ENCODE measurements around the gene PRUNE1. TPM values are rescaled to one million over a fixed set of nuclear protein-coding genes. Genes with fewer than 3 reads are reported as not detected.

PRUNE1 gene
- total and polyA plus RNA-seq, 2 of the 4 experiments (the other 2 are of a cell fraction): 7.9 to 9.4 TPM

- TF ChIP-seq MAFK (IDR thresholded peaks at IDR 0.05; ENCODE audit: low read depth, low read length): 0 out of 2 replicates have a peak, but pooled peaks have one; percentile 19
These were observed 9.1 kb upstream of the PRUNE1 start (continued) for GRCh38 chr1:150999051-150999674.

- DNase-seq (no peak), ATAC-seq (ENCODE audit: low read depth) (no peak)
- Histone ChIP-seq H3K27ac (ENCODE audit: insufficient read depth, low read length) (no peak overlapping the region), H3K4me1 (ENCODE audit: control insufficient read depth, insufficient read depth, low read length) (peaks cover 6% of the 10 kb centered on the region), H3K18ac (ENCODE audit: low read depth, low read length) (peak overlapping the region; percentile 5; the same call in 1 of the 2 replicates), H2BK120ac (ENCODE audit: low read depth, low read length) (peak overlapping the region; percentile 56; the same call in 1 of the 2 replicates), H4K8ac (ENCODE audit: low read depth in 2 of 2, low read length in 2 of 2) (0 out of 4 replicates have a peak overlapping the region, but pooled peaks of 1 of the 2 experiments have one; percentile 30), H4K91ac (ENCODE audit: insufficient read depth, low read depth, low read length) (no peak overlapping the region), H3K23ac (ENCODE audit: low read depth, low read length) (peak overlapping the region; percentile 7; the same call in 1 of the 2 replicates), H3K9me1 (ENCODE audit: insufficient read depth, low read length) (peaks cover 8% of the 10 kb centered on the region; the same call in 1 of the 2 replicates), H3K9ac (ENCODE audit: low read depth, low read length) (no peak overlapping the region), H3K4me2 (ENCODE audit: low read depth, low read length) (no peak overlapping the region), H3K14ac (replicated peaks; ENCODE audit: low read depth, low read length) (no peak overlapping the region), H4K20me1 (ENCODE audit: insufficient read depth, low read length) (no peaks in the 10 kb centered on the region), H2AFZ (replicated peaks; ENCODE audit: low read length, poor library complexity) (no peak overlapping the region), H3K27me3 (ENCODE audit: control insufficient read depth, insufficient read depth, low read length) (no peaks in the 10 kb centered on the region), H2BK15ac (ENCODE audit: low read depth, low read length) (peak overlapping the region; percentile 40; the same call in 1 of the 3 replicates), H2BK5ac (ENCODE audit: low read depth, low read length, poor library complexity, severe bottlenecking) (no peak overlapping the region), H2AK5ac (ENCODE audit: low read depth, low read length) (peak overlapping the region; percentile 77; the same call in 1 of the 2 replicates), H3K36me3 (ENCODE audit: control insufficient read depth, insufficient read depth, low read length) (peaks cover 34% of the 10 kb centered on the region), H3K4ac (ENCODE audit: low read depth, low read length) (peak overlapping the region; percentile 29; the same call in 1 of the 2 replicates), H3K4me3 (ENCODE audit: insufficient read depth, low read depth, low read length) (no peak overlapping the region), H3K9me3 (ENCODE audit: control insufficient read depth, insufficient read depth, low read length) (no peaks in the 10 kb centered on the region), H2AK9ac (replicated peaks; ENCODE audit: low read depth, low read length, poor library complexity) (no peak overlapping the region), H3K79me1 (ENCODE audit: low read depth in 1 of 2, low read length in 2 of 2) (no peaks in the 10 kb centered on the region; a peak in 1 of 4 replicates), H4K5ac (ENCODE audit: low read depth, low read length) (no peak overlapping the region), H3K56ac (ENCODE audit: extremely low read depth, insufficient read depth, low read length) (no peak overlapping the region), H2BK20ac (ENCODE audit: low read depth, low read length) (no peak overlapping the region)
- no TSS peak for BruUV-seq (replicated peaks)
- CTCF ChIA-PET: no interaction called here
- no peak for TF ChIP-seq SMC3 (IDR thresholded peaks at IDR 0.05; ENCODE audit: low read depth, low read length)
- TF ChIP-seq MXI1 (IDR thresholded peaks at IDR 0.05; ENCODE audit: borderline replicate concordance, low read depth, low read length): no peak
- TF ChIP-seq MAFK (IDR thresholded peaks at IDR 0.05; ENCODE audit: low read depth, low read length): no peak
- no peak for TF ChIP-seq NFE2L2 (IDR thresholded peaks at IDR 0.05; ENCODE audit: low read depth, low read length)
- no peak for TF ChIP-seq RAD21 (IDR thresholded peaks at IDR 0.05; ENCODE audit: low read length)
- no peak for TF ChIP-seq BHLHE40 (IDR thresholded peaks at IDR 0.05; ENCODE audit: low read depth, low read length)
- no peak for TF ChIP-seq POLR2A (IDR thresholded peaks at IDR 0.05; ENCODE audit: low read depth, low read length)
- no peak for TF ChIP-seq CEBPB (IDR thresholded peaks at IDR 0.05; ENCODE audit: low read depth, low read length)
- TF ChIP-seq ELK1 (IDR thresholded peaks at IDR 0.05; ENCODE audit: borderline replicate concordance, low read depth, low read length): no peak
- no peak for TF ChIP-seq FOS (IDR thresholded peaks at IDR 0.05; ENCODE audit: low read depth, low read length)
- TF ChIP-seq RCOR1 (IDR thresholded peaks at IDR 0.05; ENCODE audit: insufficient replicate concordance, low read length): no peak
- intact Hi-C loops (cut with micrococcal nuclease): loop anchor here (10.0 kb wide), 1 partner anchor 435 kb away; no protein-coding TSS in a partner anchor
- dilution Hi-C loops (cut with HindIII; ENCODE audit: low sequenced_read_pairs, unreplicated experiment): no loop called here
- in situ Hi-C loops (cut with MboI; ENCODE audit: low sequenced_read_pairs): no loop called here
- POLR2A ChIA-PET (ENCODE audit: unreplicated experiment): no interaction called here
- WGBS, 2 experiments (ENCODE audit: extremely low coverage in 2 of 2, insufficient read length in 1 of 2): no CpG with 5 or more reads among the region's 2 CpGs
These were observed 8.3 kb upstream of the PRUNE1 start for GRCh38 chr1:150999926-151000325.

Measured in IMR-90 (cell line).